NCI-H526 (cell line): ENCODE results near the gene VMO1.
"Not testable (repeated sequence)": the region's sequence is repeated elsewhere in the genome, so short reads cannot be mapped to it uniquely, and the experiment has no call there.

Experiments
- DNase-seq, 2 experiments: peaks; one replicate each; lab custom pipeline; 2025; lab: John Stamatoyannopoulos, UW

The VMO1 gene

GRCh38 chr17:4786106-4786511 is at the start of gene VMO1:
VMO1 (minus strand) TSS chr17:4786364; CDS start chr17:4786352, 12 bp downstream.
- DNase-seq, result no peak

GRCh38 chr17:4834681-4835020 is 48.5 kb upstream of the VMO1 start:
- DNase-seq, result no peak

- no peak for DNase-seq
These were observed 47.9 kb upstream of the VMO1 start for GRCh38 chr17:4833941-4834680.

GRCh38 chr17:4833178-4833940 is 47.2 kb upstream of the VMO1 start, which contains the start of gene MINK1:
MINK1 (plus strand) TSS chr17:4833340; CDS start chr17:4833584, 244 bp downstream.
- peak; percentile 75 to 93 for DNase-seq

GRCh38 chr17:4832829-4833177 is 46.6 kb upstream of the VMO1 start:
- not testable (repeated sequence) for DNase-seq

GRCh38 chr17:4827399-4827798 is 41.2 kb upstream of the VMO1 start:
- DNase-seq, result no peak

- DNase-seq, result no peak
These were observed 37.4 kb upstream of the VMO1 start for GRCh38 chr17:4823373-4824089.

GRCh38 chr17:4822835-4823234 is 36.7 kb upstream of the VMO1 start:
- DNase-seq, result no peak

- no peak for DNase-seq
These were observed 32.1 kb upstream of the VMO1 start for GRCh38 chr17:4818276-4818675.

- no peak for DNase-seq
These were observed 30.7 kb upstream of the VMO1 start for GRCh38 chr17:4816826-4817225.

- DNase-seq, result no peak
These were observed 29.0 kb upstream of the VMO1 start for GRCh38 chr17:4815043-4815675.

- DNase-seq, result no peak
These were observed 26.5 kb upstream of the VMO1 start for GRCh38 chr17:4812690-4813089.

GRCh38 chr17:4811471-4811870 is 25.3 kb upstream of the VMO1 start:
- no peak for DNase-seq

- no peak for DNase-seq
These were observed 24.6 kb upstream of the VMO1 start for GRCh38 chr17:4810696-4811290.

- no peak for DNase-seq
These were observed 22.2 kb upstream of the VMO1 start for GRCh38 chr17:4808378-4808767.

- no peak for DNase-seq
These were observed 21.6 kb upstream of the VMO1 start for GRCh38 chr17:4807605-4808377.

GRCh38 chr17:4806777-4807604 is 20.8 kb upstream of the VMO1 start, which contains the start of gene PLD2:
PLD2 (plus strand) TSS chr17:4807152; CDS start chr17:4807773, 621 bp downstream.
- DNase-seq, result peak; percentile 17 to 85

GRCh38 chr17:4806456-4806776 is 20.3 kb upstream of the VMO1 start:
- peak in 1 of 2 experiments; percentile 62 for DNase-seq

- no peak for DNase-seq
These were observed 16.1 kb upstream of the VMO1 start, which contains the start of gene C17orf114 for GRCh38 chr17:4802228-4802627. C17orf114 (minus strand) TSS chr17:4802328.
